Activated CD8-positive, alpha-beta memory T cell treated with anti-CD3 and anti-CD28 coated beads for 48 hours (primary cell): ENCODE results near the gene ATM.
"Not testable (repeated sequence)": the region's sequence is repeated elsewhere in the genome, so short reads cannot be mapped to it uniquely, and the experiment has no call there.

ENCODE experiments used
- DNase-seq, 3 experiments: peaks; one replicate each; pipeline ENCODE4 v3.0.0-alpha.2; 2020; ENCODE audit warnings: low read depth in 2 of 3, low spot score in 2 of 3

The ATM gene

DNA sequence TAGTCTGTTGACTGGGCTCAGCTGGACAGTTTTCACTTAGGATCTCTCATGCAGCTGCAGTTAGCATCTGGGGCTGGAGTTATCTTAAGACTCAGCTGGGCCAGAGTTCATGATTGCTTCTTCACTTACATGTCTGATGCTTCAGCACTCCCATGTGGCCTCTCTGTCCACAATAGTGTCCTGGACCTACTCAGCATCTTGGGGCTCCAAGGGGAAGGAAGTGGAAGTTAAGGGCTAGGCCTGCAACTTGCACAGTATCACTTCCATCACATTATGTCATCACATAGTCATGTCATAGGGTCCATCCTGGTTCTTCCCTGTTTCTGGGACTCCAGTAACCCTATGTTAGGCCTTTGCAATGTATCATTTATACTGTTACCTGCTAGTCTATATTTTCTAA is 128.6 kb downstream of the ATM start:
- no peak for DNase-seq

DNA sequence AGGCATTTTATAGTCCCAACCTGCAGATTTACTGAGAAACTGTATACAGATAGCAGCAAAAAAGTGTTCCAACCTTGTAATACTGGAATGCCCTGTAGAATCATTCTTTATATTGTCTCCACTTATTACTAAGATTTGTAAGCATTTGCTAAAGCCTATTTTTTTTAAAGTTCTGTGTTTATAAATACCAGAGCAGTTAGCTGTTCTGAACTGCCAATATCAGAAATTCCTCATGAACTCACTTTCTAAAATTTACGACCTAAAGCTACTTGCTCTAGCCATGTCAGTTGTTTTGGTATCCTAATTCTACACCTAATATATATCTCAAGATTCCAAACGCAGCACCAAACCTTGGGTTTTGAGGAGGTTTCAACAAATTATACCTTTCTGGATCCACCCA is 141.3 kb downstream of the ATM start:
- no peak for DNase-seq

DNA sequence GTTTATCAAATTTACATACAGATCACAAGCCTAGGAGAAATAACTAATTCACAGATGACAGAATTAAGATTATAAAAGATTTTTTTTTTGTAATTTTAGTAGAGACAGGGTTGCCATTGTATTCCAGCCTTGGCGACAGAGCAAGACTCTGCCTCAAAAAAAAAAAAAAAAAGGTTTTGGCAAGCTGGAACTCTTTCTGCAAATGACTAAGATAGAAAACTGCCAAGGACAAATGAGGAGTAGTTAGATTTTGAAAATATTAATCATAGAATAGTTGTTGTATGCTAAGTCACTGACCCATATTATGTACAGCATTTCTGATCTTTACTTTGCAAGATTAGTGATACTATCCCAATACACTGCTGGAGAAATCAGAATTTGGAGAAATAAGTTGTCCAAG is 145.3 kb downstream of the ATM start:
- no peak for DNase-seq

DNA sequence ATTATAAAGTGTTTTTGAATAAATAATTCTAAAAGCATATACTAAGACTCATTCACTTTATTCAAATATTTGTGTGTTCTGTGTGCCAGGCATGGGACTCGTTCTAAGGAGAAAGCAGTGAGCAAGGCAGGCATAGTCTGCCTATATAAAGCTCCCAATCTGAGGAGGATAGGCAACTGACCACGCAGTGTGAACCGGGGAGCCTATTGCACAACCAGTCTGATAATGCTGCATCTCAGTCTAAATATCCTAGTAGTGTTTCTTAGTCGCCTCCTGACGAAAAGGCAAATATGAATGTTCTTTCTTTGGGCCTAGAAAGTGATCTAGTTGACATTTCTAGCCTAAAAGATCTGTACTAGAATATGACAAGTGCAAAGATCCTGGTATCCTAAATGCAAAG is 146.2 kb downstream of the ATM start:
- no peak for DNase-seq

DNA sequence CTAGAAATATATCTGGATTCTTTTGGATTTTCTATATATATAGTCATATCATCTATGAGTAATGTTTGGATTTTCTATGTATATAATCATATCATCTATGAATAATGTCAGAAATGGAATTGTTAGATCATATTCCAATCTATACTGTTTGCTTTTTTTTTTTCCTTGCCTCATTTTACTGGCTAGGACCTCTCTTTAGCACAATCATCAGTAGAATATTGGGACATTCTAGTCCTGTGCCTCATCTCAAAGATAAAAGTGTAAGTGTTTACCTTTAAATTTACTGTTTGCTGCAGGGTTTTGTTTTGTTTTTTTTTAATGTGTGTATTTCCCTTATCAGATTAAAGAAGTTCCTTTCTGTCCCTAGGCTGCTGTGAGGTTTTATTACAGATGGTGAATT is 147.4 kb downstream of the ATM start:
- DNase-seq, result no peak

DNA sequence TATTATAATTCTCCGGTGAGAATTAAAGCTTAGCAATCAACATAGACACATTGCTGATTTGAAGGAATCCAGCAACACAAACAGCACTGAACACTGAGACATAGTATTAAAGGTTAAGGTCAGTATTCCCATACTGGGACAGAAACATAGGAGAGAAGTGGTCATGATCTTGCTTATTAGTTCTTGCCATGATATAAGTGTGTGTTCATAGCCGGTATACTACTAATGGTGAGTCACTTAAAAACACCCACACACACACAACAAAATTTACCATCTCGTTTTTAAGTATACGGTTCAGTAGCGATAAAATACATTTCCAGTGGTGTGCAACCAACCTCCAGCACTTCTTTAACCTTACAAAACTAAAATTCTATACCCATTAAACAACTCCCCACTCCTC is 148.1 kb downstream of the ATM start:
- no peak for DNase-seq

DNA sequence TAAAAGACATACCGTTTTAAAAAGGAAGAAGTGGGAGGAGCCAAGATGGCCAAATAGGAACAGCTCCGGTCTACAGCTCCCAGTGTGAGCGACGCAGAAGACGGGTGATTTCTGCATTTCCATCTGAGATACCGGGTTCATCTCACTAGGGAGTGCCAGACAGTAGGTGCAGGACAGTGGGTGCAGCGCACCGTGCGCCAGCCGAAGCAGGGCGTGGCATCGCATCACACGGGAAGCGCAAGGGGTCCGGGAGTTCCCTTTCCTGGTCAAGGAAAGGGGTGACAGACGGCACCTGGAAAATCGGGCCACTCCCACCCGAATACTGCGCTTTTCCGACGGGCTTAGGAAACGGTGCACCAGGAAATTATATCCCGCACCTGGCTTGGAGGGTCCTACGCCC is 150.6 kb downstream of the ATM start:
- DNase-seq, result not testable (repeated sequence)

DNA sequence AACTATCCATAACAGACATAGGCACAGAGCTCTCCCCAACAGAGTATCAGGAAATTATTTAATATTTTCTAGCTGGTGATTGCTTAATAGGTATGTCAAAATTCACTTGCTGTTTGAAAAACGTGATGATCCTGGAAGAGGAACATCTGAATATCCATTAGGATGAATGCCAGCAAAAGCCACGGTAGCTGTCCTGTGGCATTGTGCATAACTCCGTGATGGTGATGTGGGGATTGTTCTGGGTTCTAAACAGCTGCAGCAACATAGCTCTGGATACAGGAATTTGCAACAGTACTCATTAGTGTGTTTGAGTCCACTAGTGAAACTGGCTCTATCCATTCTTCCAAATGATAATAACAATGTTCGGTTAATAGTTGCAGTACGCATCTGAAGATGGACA is 165.7 kb downstream of the ATM start:
- DNase-seq, result no peak

DNA sequence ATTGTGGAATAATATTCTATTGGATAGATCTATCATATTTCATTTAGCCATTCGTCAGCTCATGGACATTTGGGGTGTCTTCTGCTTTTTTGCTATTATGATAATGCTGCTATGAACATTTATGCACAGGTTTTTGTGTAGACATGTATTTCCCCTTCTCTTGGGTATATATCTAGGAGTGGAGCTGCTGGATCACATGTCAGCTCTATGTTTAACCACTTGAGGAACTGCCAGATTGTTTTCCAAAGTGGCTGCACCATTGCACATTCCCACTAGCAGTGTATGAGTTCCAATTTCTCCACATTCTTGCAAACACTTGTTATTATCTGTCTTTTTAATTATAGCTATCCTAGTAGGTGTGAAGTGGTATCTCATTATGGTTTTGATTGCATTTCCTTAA is 169.5 kb downstream of the ATM start:
- DNase-seq, result no peak

DNA sequence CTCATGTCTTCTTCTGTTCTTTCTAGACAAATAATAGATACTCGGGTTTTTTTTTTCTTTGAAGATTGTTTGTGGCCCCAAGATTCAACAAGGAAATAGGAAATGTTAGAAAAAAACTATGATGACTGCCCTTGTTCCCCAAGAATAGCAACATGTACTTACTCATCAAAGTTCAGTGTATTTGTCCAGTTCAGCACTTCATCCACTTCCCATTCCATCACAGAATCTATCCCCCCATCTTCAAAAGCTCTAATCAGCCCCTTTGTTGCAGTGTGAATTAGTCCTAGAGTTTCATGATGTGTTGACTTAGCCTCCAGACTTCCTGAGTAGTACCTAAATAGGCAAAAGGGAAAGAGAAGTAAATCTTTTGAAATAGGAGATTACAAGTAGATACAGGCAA is 170.2 kb downstream of the ATM start:
- no peak for DNase-seq

DNA sequence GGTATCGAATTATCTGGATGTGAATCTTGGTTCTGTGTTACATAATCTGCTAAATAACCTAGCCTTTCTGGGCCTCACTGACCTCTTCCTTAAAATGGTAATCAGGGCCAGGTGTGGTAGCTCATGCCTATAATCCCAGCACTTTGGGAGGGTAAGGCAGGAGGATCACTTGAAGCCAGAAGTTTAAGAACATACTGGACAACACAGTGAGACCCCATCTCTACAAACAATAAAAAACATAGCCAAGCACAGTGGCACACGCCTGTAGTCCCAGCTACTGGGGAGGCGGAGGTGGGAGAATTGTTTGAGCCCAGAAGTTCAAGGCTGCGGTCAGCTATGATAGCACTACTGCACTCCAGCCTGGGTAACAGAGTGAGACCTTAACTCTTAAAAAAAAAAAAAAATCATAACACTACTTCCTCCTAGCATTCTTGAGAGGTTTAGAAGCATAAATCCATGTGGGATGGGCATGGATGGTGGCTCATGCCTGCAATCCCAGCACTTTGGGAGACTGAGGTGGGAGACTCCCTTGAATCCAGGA is 171.9 kb downstream of the ATM start:
- DNase-seq, result no peak

DNA sequence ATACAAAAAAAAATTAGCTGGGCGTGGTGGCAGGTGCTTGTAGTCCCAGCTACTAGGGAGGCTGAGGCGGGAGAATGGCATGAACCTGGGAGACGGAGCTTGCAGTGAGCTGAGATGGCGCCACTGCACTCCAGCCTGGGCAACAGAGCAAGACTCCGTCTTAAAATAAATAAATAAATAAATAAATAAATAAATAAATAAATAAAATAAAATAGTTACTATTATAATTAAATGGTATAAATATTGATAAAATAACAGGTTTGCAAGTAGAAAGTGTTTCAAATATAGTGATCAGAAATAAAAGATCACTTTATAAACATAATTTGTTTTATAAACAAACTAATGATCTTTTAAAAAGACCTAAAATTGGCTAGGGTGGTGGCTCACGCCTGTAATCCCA is 173.8 kb downstream of the ATM start:
- DNase-seq, result not testable (repeated sequence)

DNA sequence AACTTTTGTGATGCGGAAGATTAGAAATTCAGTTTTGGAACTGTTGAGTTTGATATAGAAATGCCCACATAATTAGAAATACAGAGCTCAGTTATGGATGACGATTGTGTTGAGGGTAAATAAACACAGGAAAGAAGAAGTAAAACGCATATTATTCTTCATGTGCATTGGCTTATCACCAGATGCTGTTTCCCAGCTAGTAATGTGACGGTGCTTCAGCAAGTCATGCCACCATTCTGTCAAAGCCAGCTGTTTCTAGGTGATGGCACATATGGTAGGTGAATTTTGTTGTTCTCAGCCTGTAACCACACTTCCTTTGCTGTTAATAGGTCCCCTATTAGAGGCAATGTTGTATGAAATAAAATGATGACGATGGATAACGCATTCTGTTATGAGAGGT is 175.6 kb downstream of the ATM start:
- DNase-seq, result no peak

DNA sequence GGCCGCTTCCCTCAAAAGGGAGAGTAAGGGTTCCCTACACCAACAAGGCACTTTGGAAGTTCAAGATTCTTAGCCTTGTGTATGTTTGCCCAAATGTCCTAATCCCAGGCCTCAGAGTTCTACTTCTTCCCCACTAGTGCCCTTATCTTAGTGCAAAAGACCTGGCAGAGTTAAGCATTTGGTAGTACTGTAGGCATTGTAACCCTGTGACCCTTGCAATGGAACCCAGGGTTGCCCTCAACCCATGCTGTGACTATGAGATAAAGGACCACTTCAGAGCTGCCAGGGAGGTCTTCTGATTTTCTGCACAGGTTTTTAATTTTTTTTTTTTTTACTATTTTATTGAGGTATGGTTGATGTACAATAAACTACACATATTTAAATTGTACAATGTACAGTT is 179.4 kb downstream of the ATM start:
- no peak for DNase-seq

DNA sequence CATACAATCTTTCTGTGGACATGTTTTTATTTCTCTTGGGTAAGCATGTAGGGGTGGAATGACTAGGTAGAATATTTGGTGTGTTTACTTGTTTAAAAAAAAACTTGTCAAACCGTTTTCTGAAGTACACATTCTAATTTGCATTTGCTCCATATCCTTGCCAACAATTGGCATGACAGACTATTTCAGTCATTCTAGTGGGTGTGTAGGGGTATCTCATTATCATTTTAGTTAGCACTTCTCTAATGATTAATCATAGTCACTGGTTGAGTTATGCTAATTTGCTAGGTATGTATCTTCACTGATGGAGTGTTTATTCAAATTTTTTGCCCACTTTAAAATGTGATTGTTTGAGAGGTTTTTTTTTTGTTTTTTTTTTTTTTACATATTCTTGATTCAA is 180.2 kb downstream of the ATM start:
- no peak for DNase-seq

DNA sequence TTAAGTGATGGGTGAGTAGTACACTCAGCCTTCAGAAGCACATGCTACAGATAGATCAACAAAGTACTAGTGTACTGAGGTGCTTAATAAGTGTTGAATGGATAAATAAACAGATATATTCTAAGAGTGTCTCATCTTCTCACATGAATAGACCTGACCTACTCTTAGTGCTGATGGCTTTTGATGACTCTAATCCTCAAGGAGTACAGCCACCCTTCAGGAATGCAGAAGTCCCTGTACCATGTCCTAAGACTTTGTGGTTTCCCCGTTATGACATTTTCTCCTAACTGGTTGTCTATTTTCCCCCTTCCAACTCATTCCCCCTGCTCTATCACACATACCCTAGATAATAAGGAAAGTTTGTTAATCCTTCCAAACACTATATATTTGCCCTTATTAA is 182.8 kb downstream of the ATM start:
- no peak for DNase-seq

DNA sequence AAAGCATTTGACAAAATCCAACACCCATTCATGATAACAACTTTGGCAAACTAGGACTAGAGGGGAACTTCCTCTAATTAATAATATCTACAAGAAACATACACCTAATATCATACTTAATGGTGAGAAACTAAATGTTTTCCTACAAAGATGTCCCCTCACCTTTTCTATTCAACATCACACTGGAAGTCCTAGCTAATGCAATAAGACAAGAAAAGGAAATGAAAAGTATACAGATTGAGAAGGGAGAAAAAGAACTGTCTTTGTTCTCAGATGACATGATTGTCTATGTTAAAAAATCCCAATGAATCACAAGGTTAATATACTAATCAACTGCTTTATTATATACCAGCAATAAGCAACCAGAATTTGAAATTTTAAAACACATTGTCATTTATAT is 192.1 kb downstream of the ATM start:
- no peak for DNase-seq

DNA sequence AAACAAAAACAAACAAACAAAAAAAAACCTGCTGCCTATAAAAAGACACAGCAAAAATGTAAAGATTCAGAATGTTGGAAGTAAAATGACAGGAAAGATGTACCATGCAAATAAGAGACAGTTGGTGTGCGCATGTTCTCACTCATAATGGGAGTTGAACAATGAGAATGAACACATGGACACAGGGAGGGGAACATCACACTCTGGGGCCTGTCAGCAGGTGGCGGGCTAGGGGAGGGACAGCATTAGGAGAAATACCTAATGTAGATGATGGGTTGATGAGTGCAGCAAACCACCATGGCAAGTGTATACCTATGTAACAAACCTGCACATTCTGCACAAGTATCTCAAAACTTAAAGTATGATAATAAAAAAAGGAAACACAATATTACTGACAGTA is 194.7 kb downstream of the ATM start:
- not testable (repeated sequence) for DNase-seq
